ENCODE data around the gene THUMPD1.

Gene THUMPD1

DNA sequence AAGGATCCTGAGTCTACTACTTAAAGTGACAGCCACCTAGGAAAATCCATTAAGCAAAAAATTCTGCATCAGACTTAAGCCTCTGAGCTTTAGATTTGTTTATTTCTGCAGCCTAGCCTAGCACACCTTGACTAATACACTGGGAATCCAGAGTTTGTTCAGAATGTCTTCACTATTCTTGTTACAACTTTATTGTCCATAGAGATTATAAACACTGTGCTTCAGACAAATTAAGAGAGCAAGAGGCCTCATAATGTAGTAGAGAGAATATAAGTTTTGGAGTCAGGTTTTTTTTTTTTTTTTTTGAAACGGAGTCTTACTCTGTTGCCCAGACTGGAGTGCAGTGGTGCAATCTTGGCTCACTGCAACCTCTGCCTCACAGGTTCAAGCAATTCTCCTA is 8.9 kb upstream of the THUMPD1 start:
- Histone ChIP-seq H2AFZ (no peak overlapping the region), H3K27ac (no peak overlapping the region), H3K9me3 (ENCODE audit: control insufficient read depth, low read length) (no peaks in the 10 kb centered on the region), H3K4me3 (ENCODE audit: low read depth, low read length) (no peak overlapping the region), H3K27me3 (ENCODE audit: control insufficient read depth, insufficient read depth, low read length) (no peaks in the 10 kb centered on the region), H3K79me2 (no peaks in the 10 kb centered on the region), H3K9ac (no peak overlapping the region), H3K4me2 (ENCODE audit: low read length) (no peak overlapping the region), H3K4me1 (no peaks in the 10 kb centered on the region), H3K36me3 (ENCODE audit: control insufficient read depth, insufficient read depth, low read length) (no peaks in the 10 kb centered on the region)
- TF ChIP-seq, protein P1, sequence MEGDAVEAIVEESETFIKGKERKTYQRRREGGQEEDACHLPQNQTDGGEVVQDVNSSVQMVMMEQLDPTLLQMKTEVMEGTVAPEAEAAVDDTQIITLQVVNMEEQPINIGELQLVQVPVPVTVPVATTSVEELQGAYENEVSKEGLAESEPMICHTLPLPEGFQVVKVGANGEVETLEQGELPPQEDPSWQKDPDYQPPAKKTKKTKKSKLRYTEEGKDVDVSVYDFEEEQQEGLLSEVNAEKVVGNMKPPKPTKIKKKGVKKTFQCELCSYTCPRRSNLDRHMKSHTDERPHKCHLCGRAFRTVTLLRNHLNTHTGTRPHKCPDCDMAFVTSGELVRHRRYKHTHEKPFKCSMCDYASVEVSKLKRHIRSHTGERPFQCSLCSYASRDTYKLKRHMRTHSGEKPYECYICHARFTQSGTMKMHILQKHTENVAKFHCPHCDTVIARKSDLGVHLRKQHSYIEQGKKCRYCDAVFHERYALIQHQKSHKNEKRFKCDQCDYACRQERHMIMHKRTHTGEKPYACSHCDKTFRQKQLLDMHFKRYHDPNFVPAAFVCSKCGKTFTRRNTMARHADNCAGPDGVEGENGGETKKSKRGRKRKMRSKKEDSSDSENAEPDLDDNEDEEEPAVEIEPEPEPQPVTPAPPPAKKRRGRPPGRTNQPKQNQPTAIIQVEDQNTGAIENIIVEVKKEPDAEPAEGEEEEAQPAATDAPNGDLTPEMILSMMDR (IDR thresholded peaks at IDR 0.05) = no peak

DNA sequence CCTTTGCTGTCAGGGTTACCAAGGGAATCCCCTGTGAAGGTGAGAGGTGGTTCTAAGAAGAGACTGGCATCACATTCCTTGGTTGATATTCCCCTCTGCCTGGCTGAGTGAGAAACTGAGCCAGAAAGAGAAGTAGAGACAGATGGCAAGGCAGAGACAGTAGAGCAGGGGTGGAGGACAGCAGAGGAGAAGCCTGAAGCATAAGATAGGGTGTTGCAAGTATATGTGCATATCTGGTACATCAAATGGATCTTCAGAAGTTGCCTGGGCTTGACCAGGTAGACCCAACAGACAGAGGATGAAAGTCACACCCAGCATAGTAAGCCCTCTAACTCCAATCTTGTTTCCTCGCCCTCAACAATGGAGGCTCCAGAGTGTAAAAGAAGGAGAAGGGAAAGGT is 7.9 kb upstream of the THUMPD1 start:
- no peak overlapping the region for H3K4me2 ChIP-seq (ENCODE audit: low read length)
- no peak overlapping the region for H3K9ac ChIP-seq

DNA sequence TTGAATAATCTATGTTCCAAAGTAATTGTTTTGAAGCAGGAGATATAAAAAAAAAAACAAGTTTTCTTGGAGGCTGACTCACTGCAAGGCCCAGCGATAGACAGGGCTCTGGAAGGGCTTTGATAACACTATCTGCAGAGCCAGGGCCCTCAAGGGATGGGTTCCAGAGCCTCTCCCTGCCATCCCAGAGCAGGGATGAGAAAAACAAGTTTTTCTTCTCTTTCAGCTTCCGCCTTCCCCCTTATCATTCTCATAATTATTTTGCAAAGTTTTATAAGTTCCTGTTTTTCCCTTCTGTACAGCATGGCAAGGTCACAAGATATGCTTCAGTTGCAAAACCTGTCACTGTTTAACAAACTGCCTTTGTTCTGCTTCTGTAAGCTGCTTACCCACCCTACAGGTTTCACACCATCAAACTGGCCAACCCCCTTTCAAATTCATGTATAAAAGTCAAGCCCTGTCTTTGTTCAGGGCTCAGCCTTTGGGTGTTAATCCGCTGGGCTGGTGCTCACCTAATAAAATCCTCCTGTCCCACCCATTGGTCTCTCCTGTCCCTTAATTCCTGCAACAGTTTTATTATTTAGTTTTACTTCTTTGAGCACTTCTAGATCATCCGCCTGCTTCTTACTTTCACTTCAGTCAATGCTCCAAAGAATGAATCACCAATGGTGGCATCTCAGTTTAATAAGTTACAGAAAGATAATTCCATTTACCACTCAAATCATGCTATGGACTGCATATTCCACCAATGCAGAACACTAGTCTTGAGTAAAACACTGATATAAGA is 5.6 kb upstream of the THUMPD1 start:
- H3K27ac ChIP-seq = no peak overlapping the region
- no peaks in the 10 kb centered on the region for H3K79me2 ChIP-seq
- H3K4me1 ChIP-seq = no peaks in the 10 kb centered on the region
- no peak overlapping the region for H2AFZ ChIP-seq
- H3K9ac ChIP-seq = no peak overlapping the region
- no peak overlapping the region for H3K4me3 ChIP-seq (ENCODE audit: low read depth, low read length)
- H3K4me2 ChIP-seq (ENCODE audit: low read length) = no peak overlapping the region
- H3K27me3 ChIP-seq (ENCODE audit: control insufficient read depth, insufficient read depth, low read length) = no peaks in the 10 kb centered on the region
- TF ChIP-seq, protein P1 (IDR thresholded peaks at IDR 0.05) = no peak
- no peaks in the 10 kb centered on the region for H3K9me3 ChIP-seq (ENCODE audit: control insufficient read depth, low read length)
- H3K36me3 ChIP-seq (ENCODE audit: control insufficient read depth, insufficient read depth, low read length) = no peaks in the 10 kb centered on the region

More for the DNA sequence above, 7.9 kb upstream of the THUMPD1 start:
- no peaks in the 10 kb centered on the region for H3K9me3 ChIP-seq (ENCODE audit: control insufficient read depth, low read length)
- H3K79me2 ChIP-seq = no peaks in the 10 kb centered on the region
- TF ChIP-seq, protein P1 (IDR thresholded peaks at IDR 0.05) = no peak
- H3K4me1 ChIP-seq = no peaks in the 10 kb centered on the region
- H3K27me3 ChIP-seq (ENCODE audit: control insufficient read depth, insufficient read depth, low read length) = no peaks in the 10 kb centered on the region
- H3K4me3 ChIP-seq (ENCODE audit: low read depth, low read length) = no peak overlapping the region
- H3K36me3 ChIP-seq (ENCODE audit: control insufficient read depth, insufficient read depth, low read length) = no peaks in the 10 kb centered on the region
- no peak overlapping the region for H3K27ac ChIP-seq
- no peak overlapping the region for H2AFZ ChIP-seq

DNA sequence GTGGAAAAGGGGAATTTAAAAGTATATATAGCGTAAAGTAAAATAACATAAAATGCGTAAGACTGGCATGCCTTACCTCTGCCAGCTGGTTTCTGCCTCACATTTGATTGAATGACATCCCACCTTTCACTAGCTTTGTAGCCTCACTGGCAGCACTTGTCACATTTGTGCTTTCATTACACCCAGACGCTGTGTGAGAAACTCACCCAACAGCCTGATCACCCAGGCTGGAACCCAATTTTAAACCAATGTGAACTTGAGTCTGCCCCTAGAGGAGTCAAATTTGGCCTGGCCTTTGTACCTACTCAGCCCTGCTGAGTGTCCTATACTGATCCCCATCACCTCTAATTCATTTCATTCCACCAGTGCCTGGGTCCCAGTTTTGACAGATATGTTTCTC is 4.8 kb upstream of the THUMPD1 start:
- H3K79me2 ChIP-seq = no peaks in the 10 kb centered on the region
- H3K36me3 ChIP-seq (ENCODE audit: control insufficient read depth, insufficient read depth, low read length) = no peaks in the 10 kb centered on the region
- H3K9me3 ChIP-seq (ENCODE audit: control insufficient read depth, low read length) = no peaks in the 10 kb centered on the region
- TF ChIP-seq, protein P1 (IDR thresholded peaks at IDR 0.05) = no peak
- no peak overlapping the region for H3K9ac ChIP-seq
- no peak overlapping the region for H3K4me3 ChIP-seq (ENCODE audit: low read depth, low read length)
- no peak overlapping the region for H2AFZ ChIP-seq
- H3K4me2 ChIP-seq (ENCODE audit: low read length) = no peak overlapping the region
- no peaks in the 10 kb centered on the region for H3K4me1 ChIP-seq
- no peak overlapping the region for H3K27ac ChIP-seq
- H3K27me3 ChIP-seq (ENCODE audit: control insufficient read depth, insufficient read depth, low read length) = no peaks in the 10 kb centered on the region

- H3K4me2 ChIP-seq (ENCODE audit: low read length) = no peak overlapping the region
- no peaks in the 10 kb centered on the region for H3K27me3 ChIP-seq (ENCODE audit: control insufficient read depth, insufficient read depth, low read length)
- H3K4me3 ChIP-seq (ENCODE audit: low read depth, low read length) = no peak overlapping the region
- peaks cover 4% of the 10 kb centered on the region for H3K4me1 ChIP-seq
- peaks cover 10% of the 10 kb centered on the region for H3K79me2 ChIP-seq
- TF ChIP-seq, protein P1 (IDR thresholded peaks at IDR 0.05) = no peak
- no peak overlapping the region for H3K9ac ChIP-seq
- H2AFZ ChIP-seq = no peak overlapping the region
- no peaks in the 10 kb centered on the region for H3K9me3 ChIP-seq (ENCODE audit: control insufficient read depth, low read length)
- no peaks in the 10 kb centered on the region for H3K36me3 ChIP-seq (ENCODE audit: control insufficient read depth, insufficient read depth, low read length)
- no peak overlapping the region for H3K27ac ChIP-seq
These were observed 3.4 kb upstream of the THUMPD1 start for GRCh38 chr16:20744922-20745440.
